HG02759 (cell line): ENCODE results near the gene SMARCC2.
A peak's percentile ranks its signal among the peaks of the same experiment; 100 is the strongest.
"Not testable (repeated sequence)": the region's sequence is repeated elsewhere in the genome, so short reads cannot be mapped to it uniquely, and the experiment has no call there.

Experiments used
- ATAC-seq: cut with Tn5 transposase; IDR thresholded peaks from one replicate; pipeline ENCODE4 v1.9.1; 2021; ENCODE audit warnings: mild to moderate bottlenecking, moderate library complexity; ENCODE audit not compliant: unreplicated experiment

Gene SMARCC2

GRCh38 chr12:56212361-56212760, 23.1 kb upstream of the SMARCC2 start:
- ATAC-seq = no peak

- ATAC-seq = no peak
Measured at GRCh38 chr12:56208006-56208405, 18.7 kb upstream of the SMARCC2 start.

GRCh38 chr12:56206452-56207166, 17.3 kb upstream of the SMARCC2 start:
- no peak for ATAC-seq

GRCh38 chr12:56205445-56205844, 16.2 kb upstream of the SMARCC2 start:
- ATAC-seq = no peak

GRCh38 chr12:56204275-56204674, 15.0 kb upstream of the SMARCC2 start:
- no peak for ATAC-seq

GRCh38 chr12:56202838-56203237, 13.6 kb upstream of the SMARCC2 start:
- no peak for ATAC-seq

GRCh38 chr12:56202366-56202765, 13.1 kb upstream of the SMARCC2 start:
- no peak for ATAC-seq

GRCh38 chr12:56198836-56199235, 9.6 kb upstream of the SMARCC2 start:
- ATAC-seq = no peak

- no peak for ATAC-seq
Measured at GRCh38 chr12:56197921-56198635, 8.8 kb upstream of the SMARCC2 start.

GRCh38 chr12:56196818-56197550, 7.7 kb upstream of the SMARCC2 start:
- ATAC-seq = not testable (repeated sequence)

- no peak for ATAC-seq
Measured at GRCh38 chr12:56193025-56193578, 3.8 kb upstream of the SMARCC2 start.

GRCh38 chr12:56192582-56192981, 3.3 kb upstream of the SMARCC2 start:
- no peak for ATAC-seq

- ATAC-seq = no peak
Measured at GRCh38 chr12:56190695-56191155, 1.4 kb upstream of the SMARCC2 start.

GRCh38 chr12:56189918-56190694, 823 bp upstream of the SMARCC2 start:
- ATAC-seq = peak; percentile 46

GRCh38 chr12:56188778-56189098, 545 bp downstream of the SMARCC2 start:
- no peak for ATAC-seq

GRCh38 chr12:56188131-56188777, 1.0 kb downstream of the SMARCC2 start:
- no peak for ATAC-seq

GRCh38 chr12:56186957-56187356, 2.3 kb downstream of the SMARCC2 start:
- no peak for ATAC-seq

- ATAC-seq = no peak
Measured at GRCh38 chr12:56178347-56178746, 10.9 kb downstream of the SMARCC2 start.

GRCh38 chr12:56172839-56173238, 16.4 kb downstream of the SMARCC2 start:
- no peak for ATAC-seq

- ATAC-seq = no peak
Measured at GRCh38 chr12:56169229-56169759, 20.0 kb downstream of the SMARCC2 start.
